CD4-positive, alpha-beta T cell treated with Interleukin-10 for 1 hour (primary cell): ENCODE data around the gene OTOGL.

Source experiments
- DNase-seq: peaks from one replicate; pipeline ENCODE4 v3.0.0-alpha.2; 2020

OTOGL gene, protein sequence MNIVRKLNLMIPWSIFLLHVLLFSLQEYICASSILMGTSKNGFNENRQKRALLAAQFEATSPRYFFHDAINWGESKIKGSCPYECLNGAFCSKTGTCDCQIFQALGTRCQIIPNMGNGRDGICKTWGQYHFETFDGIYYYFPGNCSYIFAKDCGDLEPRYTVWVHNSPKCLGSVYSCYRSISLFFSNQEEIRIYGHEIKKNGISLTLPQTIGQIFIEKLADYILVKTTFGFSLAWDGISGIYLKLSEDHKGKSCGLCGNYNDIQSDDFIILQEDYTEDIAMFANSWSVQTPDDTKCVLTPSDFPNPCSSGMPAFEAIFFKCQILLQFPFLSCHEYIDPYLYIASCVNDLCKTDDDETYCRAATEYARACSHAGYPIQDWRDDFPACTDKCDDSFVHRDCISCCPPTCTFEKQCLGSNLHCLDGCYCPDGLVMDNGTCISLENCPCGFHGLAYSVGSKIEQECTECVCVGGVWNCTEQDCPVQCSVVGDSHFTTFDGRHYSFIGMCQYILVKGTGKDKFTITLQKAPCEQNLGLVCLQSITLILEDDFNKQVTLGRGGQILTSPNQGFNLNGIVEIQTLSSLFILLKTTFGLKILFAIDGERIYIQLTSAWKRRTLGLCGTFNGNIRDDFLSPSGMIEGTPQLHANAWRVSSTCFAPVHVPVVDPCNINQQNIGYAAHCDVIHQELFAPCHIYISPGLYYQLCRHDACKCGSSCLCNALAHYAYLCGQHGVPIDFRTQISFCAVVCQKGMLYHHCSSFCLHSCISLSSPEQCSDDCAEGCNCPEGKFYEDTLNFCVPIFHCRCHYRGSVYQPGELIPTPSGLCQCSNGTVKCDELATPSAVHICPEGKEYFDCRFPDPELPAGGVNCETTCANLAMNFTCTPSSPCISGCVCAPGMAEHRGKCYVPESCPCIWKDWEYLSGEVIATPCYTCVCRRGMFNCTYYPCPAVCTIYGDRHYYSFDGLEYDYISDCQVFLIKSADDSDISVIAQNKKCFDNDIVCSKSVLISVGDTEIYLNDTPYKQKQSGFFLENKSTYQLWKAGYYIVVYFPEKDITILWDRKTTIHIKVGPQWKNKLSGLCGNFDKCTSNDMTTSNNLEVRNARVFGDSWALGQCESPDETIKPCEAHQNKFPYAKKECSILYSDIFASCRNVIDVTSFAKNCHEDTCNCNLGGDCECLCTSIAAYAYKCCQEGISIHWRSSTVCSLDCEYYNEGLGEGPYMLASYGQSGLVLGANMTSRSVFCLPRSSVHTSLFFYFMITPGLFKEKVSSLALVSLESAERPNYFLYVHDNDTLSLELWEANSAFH (N-terminal part only)

DNA sequence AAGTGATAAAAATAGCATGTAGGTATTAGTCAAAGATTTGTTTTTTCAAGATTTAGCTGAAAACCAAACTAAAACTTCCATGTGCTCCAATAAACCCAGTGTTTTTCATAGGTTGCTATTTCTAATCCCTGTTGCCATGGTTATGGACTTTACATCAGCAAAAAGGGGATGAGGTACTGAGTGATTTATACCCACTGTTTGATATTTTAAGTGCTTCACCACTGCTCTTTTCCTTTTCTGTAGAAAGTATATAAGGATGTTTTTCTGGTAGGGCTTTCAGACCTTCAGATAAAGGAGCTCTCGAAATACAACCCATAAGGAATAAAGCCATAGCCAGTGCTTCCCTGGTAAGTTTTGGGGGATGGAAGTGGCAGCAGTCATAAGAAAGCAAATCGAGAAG, at the start of gene OTOGL:
Gene OTOGL (plus strand): TSS at position 279 of the 400 bp plus-strand sequence. CDS start 109,895 bp downstream, outside the sequence.
- DNase-seq, result no peak

DNA sequence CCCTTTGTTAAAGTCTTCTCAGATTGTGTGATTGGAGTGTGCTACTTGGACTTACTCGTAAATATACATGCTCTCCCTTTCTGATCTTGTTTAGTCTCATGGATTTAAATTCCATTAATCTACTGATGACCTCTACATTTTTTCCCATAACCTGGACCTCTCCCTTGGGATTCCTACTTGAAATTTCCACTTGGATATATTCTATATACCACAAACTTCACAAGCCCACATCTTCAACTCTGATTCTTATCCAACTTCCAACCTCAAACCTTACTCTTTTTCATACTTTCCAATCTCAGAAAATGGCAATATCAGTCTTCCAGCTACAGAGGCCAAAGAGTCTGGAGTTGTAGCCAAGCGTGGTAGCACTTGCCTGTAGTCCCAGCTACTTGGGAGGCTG, 49.1 kb upstream of the OTOGL start:
- no peak for DNase-seq

DNA sequence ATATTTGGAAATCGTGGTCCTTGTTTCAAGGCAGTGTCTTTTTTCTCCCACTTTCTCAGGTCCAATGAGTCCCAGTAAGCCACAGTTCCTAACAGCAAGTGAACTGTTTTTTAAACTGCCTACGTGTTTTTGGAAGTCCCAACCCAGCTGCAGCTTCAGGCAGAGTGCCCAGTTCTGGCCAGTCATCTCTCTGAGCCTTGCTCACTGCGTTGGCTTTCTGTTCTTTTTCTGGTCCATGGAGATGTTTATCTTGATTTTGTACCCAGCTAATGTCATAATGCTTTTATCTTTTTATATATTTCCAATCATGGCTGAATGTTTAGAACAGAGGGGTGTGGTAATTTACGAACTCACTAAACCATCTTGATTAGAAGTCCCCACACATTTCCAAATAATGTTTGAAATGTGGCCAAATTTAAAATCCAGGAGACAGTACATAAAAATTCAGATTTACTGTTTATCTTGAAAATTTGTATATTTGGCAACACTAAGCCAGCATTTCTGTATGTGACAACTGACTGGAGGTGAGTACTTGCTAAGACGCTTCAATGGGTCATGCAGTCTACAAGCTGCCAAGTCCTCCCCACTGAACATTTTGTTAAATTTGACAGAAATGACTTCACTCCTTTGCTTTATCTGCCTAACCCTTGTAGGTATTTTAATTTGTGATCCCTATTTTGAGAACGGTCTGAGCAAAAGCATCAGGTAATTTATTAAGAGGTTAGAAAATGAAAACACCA, 46.1 kb upstream of the OTOGL start:
- no peak for DNase-seq

DNA sequence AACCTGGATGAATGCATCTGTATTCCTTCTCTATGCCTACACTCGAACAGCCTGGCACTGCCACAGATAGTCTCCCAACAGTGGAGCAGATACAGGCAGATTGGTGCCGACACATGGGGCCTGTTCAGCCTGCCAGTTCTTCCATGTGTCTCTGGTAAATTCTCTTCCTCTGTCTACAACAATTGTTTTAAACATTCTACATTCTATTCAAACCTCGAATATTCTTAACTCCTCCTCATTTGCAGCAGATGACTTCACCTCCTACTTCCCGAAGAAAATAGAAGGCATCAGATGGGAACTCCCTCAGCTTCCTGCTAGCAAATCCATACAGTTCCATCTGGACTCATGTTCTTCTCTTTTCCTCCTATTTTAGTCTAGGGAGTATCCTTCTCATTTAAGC, 43.1 kb upstream of the OTOGL start:
- DNase-seq, result no peak

DNA sequence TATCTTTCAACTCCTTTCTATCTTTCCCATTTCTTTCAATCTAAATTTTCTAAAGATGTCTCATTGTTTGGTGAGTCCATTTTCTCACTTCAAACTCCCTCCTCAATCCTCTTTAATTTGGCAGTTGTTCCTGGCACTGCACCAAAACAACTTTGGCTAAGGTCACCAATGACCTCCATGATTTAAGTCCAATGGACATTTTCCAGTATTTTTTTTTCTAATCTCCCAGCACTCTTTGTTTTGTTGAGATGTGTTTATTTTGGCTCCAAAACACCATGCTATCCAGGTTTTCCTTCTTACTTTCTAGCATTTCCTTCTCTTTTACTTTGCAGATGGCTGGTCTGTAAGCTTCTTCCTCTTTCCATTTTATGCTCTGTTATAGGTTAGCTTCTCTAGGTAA, 42.5 kb upstream of the OTOGL start:
- no peak for DNase-seq

DNA sequence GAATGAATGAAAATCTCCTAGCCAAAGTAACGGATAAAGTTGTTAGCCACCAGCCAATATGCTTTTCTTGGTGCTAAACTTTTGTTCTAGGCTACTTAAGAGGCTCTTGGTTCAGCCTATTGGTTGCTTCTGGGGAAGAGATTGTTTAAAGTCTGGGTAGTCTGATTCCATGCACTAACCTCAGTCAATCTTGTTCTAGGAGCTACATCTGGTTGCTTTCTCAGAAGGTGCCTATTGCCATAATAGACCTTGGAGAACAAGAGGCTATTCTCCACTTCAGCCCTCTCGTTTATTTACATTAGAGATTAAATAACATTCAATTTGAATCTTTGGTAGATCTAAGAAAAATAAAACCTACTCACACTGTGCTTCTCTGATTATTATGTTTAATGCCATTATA, 40.8 kb upstream of the OTOGL start:
- DNase-seq, result no peak

DNA sequence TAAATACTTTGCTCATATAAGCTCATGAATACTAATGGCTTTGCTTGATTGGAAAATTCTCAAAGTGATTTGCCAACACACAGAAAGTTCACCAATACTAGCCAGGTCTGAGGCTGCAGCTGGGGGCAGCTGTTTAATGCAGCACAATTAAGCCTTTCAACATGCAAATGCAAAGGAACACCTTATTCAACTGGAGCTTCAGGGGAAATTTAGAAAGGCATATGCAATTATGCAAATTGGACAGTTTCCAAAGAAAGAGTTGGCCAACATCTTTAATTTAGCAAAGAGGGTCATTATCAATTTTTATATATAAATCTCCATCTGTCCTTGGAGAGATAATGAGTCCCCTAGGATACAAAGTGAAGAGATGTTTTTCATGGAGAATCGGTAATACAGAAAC, 40.2 kb upstream of the OTOGL start:
- no peak for DNase-seq

DNA sequence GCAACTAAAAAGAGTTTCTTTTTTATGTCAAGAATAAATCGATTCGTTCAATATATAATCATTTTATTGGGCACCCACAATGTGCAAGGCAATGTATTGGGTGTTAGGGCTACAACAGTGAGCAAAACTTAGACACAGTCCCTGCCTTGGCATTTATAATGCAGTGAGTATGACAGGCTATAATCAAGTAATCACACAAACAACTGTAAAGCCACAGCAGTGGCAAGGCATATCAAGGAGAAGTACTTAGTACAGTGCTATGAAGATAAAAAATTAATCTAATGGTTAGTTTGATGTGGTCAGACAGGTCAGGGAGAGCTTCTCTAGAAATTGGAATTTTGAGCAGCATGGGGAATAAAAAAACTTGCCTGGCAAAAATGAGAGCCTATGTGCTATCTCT, 39.5 kb upstream of the OTOGL start:
- DNase-seq, result no peak

DNA sequence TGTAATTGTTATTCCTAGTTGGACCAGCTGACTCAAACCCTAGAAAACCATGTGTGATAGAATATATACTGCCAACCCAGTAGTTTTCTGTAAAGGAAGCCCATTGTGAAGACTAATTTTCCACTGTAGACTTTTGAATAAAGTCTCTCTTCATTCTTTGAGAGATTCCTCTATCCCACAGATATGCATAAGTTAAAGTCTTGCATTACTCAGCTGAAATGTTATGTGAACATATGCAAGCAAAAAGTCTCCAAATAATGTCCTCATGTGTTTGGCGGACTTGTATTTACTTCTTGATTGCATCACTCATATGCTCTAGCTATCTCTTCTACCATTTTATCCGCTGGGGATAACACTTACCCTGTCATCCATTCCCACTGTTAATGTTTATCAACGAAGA, 35.1 kb upstream of the OTOGL start:
- no peak for DNase-seq

DNA sequence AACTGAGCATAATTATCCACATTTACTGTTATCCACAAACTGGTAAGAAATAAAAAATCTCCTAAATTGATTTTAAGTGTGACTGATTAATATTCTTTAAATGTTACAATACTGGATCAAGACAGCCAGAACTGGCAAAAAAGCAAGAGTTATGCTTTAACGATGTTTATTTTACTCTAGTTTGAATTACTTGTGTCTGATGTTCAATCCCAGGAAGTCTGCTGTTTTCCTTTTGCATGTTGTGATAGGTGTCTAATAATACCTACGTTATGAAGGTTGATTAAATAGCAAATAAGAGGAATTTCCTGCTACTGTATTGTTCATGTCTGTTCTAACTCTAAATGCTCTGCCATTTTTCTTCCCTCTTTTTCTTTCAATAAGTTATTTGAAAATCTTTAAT, 34.4 kb upstream of the OTOGL start:
- no peak for DNase-seq

DNA sequence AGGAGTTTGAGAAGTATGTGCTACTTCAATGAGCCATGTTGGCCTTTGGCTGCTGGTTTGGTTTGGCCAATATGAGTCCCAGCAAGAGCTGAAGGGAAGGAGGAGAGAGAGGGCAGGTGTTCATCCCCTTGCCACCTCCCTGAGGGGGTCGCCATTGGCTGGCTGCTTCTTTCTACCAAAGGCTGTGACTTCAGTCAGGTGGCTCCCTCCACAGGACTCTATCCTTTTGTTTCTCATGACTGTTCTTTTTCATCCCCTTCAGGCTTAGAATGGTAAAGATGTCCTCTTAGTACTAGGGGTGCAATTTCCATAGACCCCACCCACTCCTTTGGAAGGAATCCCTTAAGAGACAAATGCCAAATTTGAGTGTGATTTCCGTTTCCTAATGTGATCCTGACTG, 31.2 kb upstream of the OTOGL start:
- DNase-seq, result no peak

DNA sequence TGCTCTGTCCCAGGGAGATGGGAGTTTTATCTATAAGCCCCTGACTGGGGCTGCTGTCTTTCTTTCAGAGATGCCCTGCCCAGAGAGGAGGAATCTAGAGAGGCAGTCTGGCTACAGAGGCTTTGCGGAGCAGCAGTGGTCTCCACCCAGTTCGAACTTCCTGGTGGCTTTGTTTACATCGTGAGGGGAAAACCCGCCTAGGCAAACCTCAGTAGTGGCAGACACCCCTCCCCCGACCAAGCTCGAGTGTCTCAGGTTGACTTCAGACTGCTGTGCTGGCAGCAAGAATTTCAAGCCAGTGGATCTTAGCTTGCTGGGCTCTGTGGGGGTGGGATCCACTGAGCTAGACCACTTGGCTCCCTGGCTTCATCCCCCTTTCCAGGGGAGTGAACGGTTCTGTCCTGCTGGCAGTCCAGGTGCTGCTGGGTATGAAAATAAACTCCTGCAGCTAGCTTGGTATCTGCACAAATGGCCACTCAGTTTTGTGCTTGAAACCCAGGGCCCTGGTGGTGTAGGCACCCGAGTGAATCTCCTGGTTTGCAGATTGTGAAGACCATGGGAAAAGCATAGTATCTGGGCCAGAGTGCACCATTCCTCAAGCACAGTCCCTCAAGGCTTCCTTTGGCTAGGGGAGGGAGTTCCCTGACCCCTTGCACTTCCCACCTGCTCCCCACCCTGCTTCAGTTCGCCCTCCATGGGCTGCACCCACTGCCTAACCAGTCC, 15.3 kb upstream of the OTOGL start:
- DNase-seq, result peak; percentile 72

DNA sequence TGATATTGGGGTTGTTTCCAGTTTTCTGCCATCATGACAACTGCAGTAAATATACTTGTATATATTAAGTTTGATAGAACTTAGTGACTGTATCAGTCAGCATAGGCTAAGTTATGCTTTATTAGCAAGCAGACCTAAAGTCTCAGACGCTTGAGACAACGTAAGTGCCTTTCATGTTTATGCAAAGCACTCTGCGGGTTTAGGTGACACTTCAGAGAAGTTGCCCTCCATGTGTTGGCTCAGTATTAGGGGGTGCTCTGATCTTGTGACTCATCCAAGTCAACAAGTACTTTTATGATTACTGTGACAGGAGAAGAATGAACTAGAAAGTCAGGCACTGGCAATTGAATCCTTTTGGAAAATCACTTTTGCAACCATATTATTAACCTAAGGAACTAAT, 13.3 kb upstream of the OTOGL start:
- DNase-seq, result no peak

DNA sequence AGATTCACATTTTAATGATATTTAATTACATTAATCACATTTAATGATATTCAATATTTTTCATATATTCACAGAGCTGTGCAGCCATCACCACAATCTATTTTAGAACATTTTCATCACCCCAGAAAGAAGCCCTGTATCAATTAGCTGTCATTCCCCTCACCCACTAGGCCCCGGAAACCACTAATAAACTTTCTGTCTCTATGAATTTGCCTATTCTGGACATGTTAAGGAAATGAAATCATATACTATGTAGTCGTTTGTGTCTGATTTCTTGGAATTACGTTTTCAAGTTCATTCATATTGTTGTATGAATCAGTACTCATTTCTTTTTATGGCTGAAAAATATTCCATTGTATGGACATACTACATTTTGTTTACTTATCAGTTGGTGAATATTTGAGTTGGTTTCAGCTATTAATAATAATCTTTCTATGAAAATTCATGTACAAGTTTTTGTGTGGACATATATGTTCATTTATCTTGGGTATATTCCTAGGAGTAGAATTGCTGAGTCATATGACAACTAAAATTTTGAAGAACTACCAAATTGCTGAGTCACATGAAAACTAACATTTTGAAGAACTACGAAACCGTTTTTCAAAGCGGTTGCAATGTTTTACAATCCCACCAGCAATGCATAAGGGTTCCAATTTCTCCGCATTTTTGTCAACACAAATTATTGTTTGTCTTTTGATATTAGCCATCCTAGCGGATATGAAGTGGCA, 11.7 kb upstream of the OTOGL start:
- DNase-seq, result no peak

DNA sequence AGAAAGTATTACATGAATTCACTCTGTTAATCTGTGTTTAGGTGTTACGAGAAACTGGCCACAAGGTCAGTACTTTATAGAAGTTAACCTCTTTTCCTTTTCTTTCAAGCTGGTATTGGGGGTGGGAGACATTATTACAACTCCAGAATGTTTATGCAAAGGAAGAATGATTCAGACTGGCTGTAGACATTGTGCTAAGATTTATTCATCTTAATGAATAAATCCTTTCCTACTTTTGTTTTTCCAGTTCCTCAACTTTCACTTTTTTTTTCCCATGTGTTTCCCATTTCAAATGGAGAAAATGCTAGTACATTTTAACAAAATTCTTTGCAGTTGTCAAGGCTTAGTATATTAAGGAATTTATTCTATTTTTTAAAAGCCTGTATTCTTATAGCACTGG, 1.3 kb downstream of the OTOGL start:
- DNase-seq, result no peak

DNA sequence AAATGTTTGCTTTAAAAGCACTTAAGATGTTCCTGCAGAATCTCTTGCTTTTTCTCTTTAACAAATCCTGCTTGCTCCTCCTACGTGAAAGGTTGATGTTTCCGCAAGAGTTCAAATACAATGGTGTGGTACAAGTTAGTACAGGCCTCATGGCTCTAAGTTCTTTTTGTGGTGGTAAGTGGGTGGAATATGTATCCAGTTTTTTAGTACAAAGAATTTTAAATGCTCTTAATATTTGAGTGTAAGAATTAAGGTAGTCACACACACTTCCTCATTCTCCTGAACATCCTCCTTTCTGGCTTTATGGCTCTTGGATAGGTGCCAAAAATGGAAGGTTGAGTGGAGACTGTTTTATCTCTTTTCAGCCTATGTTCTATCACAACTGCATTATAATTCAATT, 1.8 kb downstream of the OTOGL start:
- no peak for DNase-seq

DNA sequence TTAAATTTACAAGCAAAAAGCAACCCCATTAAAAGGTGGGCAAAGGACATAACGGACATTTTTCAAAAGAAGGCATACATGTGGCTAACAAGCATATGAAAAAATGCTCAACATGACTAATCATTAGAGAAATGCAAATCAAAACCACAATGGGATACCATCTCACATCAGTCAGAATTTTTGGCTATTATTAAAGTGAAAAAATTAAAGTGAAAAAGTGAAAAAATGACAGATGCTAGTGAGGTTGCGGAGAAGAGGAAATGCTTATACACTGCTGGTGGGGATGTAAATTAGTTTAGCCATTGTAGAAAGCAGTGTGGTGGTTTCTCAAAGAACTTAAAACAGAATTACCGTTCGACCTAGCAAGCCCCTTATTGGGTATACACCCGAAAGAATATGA, 7.9 kb downstream of the OTOGL start:
- no peak for DNase-seq

DNA sequence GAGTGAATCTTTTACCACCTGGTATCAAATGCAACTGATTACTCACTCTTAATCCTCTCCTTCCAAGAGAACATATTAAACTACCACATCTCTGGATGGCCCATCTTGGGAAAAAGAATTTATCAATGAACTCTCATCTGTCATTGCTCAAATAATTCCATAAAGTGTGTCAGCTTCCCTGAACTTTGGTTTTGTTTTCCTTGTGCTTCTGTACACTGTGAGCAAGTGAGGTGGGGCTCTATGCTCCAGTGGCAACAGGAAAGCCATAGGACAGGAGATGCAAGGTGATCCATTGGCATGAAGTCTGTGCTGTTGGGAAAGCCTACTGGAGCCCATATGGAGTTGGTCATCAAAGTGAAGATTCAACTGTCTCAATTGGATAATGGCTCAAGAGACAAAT, 17.4 kb downstream of the OTOGL start:
- DNase-seq, result no peak

DNA sequence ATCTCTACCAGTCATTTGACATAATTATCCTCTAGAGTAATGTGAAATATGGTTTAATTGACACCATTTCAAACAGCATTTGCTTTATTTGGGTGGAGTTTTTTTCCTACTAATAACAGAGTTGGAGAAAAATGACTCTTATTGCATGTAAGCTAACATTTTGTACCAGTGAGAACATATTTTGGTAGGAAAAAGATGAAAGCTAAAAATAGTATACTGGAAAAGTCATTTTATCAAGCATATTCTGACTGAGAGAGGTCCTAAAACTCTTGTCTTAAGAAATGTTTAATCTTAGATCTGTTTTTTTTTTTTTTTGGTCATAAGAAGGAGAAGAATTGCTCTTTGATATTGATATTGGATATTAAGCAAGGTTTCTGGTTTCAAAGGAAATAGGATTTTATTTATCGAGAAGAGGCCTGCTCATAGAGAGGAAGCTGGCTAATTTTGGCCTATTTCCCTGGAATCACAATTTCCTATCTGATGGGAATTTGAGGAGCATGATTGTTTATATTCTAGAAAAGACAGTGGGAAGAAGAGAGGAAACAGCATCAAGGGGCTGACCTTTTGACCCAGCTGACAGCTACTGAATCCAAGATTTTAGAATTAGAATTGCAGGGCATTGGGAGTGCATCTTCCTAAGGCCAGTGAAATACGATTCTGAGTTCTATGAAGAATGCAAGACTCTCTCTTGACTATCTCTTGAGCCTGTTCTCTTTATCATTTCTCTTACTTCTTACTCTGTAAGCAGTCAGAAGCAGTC, 19.4 kb downstream of the OTOGL start:
- DNase-seq, result no peak

DNA sequence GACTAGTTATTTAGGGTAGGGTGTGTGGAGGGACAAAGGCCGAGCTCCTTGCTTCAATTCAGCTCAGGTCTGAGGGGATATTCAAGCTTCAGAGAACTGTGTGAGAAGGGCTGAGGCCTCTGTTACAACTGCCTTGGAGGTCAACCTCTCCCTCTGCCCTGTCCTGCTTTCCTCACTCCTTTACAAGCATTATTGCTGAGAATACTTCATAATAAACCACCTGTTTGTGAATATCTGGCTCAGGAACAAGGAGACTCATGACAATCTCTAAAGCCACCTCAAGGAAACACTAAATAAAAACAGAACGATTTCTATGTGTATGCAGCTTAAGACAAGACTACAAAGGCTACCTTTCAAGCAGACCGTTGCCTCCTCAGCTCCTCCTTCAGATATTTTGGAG, 21.7 kb downstream of the OTOGL start:
- no peak for DNase-seq
